ENCODE data around the gene FGGY.

The FGGY gene

GRCh38 chr1:59751801-59752200 lies 454.9 kb downstream of the FGGY start:
- Histone ChIP-seq H3K4me1 (ENCODE audit: insufficient read depth, low read length) (0 out of 2 replicates have a peak, but pooled peaks cover 7% of the 10 kb centered on the region), H3K9ac (ENCODE audit: low read depth, low read length) (no peak overlapping the region), H3K27me3 (ENCODE audit: insufficient read depth, low read length) (no peaks in the 10 kb centered on the region), H3K9me3 (ENCODE audit: insufficient read depth, low read depth, low read length) (no peaks in the 10 kb centered on the region), H3K36me3 (ENCODE audit: insufficient read depth, low read length) (no peaks in the 10 kb centered on the region), H3K4me3 (ENCODE audit: low read length) (no peak overlapping the region), H3K27ac (ENCODE audit: low read depth, low read length) (no peak overlapping the region)
- 100% methylated on average over 1 of the region's 2 CpGs for WGBS

- no peaks in the 10 kb centered on the region for H3K9me3 ChIP-seq (ENCODE audit: insufficient read depth, low read depth, low read length)
- 0 out of 2 replicates have a peak, but pooled peaks cover 7% of the 10 kb centered on the region for H3K4me1 ChIP-seq (ENCODE audit: insufficient read depth, low read length)
- H3K27ac ChIP-seq (ENCODE audit: low read depth, low read length) = no peak overlapping the region
- no peaks in the 10 kb centered on the region for H3K36me3 ChIP-seq (ENCODE audit: insufficient read depth, low read length)
- WGBS = 86% methylated on average over 5 of the region's 5 CpGs
- no peak overlapping the region for H3K9ac ChIP-seq (ENCODE audit: low read depth, low read length)
- no peaks in the 10 kb centered on the region for H3K27me3 ChIP-seq (ENCODE audit: insufficient read depth, low read length)
- H3K4me3 ChIP-seq (ENCODE audit: low read length) = no peak overlapping the region
Observed at GRCh38 chr1:59752556-59753414, 455.9 kb downstream of the FGGY start.

- 93% methylated on average over 9 of the region's 9 CpGs for WGBS
- Histone ChIP-seq H3K27me3 (ENCODE audit: insufficient read depth, low read length) (no peaks in the 10 kb centered on the region), H3K4me1 (ENCODE audit: insufficient read depth, low read length) (0 out of 2 replicates have a peak, but pooled peaks cover 10% of the 10 kb centered on the region), H3K9ac (ENCODE audit: low read depth, low read length) (no peak overlapping the region), H3K9me3 (ENCODE audit: insufficient read depth, low read depth, low read length) (no peaks in the 10 kb centered on the region), H3K4me3 (ENCODE audit: low read length) (no peak overlapping the region), H3K36me3 (ENCODE audit: insufficient read depth, low read length) (no peaks in the 10 kb centered on the region), H3K27ac (ENCODE audit: low read depth, low read length) (no peak overlapping the region)
Observed at GRCh38 chr1:59755069-59755685, 458.3 kb downstream of the FGGY start.

GRCh38 chr1:59757197-59757747 lies 460.4 kb downstream of the FGGY start:
- H3K36me3 ChIP-seq (ENCODE audit: insufficient read depth, low read length) = no peaks in the 10 kb centered on the region
- no peak overlapping the region for H3K27ac ChIP-seq (ENCODE audit: low read depth, low read length)
- H3K9ac ChIP-seq (ENCODE audit: low read depth, low read length) = no peak overlapping the region
- 0 out of 2 replicates have a peak, but pooled peaks cover 3% of the 10 kb centered on the region for H3K4me1 ChIP-seq (ENCODE audit: insufficient read depth, low read length)
- H3K27me3 ChIP-seq (ENCODE audit: insufficient read depth, low read length) = no peaks in the 10 kb centered on the region
- no peak overlapping the region for H3K4me3 ChIP-seq (ENCODE audit: low read length)
- 93% methylated on average over 4 of the region's 4 CpGs for WGBS
- no peaks in the 10 kb centered on the region for H3K9me3 ChIP-seq (ENCODE audit: insufficient read depth, low read depth, low read length)

- Histone ChIP-seq H3K9ac (ENCODE audit: low read depth, low read length) (peak overlapping the region; percentile 42; the same call in 1 of the 2 replicates), H3K4me3 (ENCODE audit: low read length) (peak overlapping the region; percentile 25), H3K9me3 (ENCODE audit: insufficient read depth, low read depth, low read length) (no peaks in the 10 kb centered on the region), H3K36me3 (ENCODE audit: insufficient read depth, low read length) (no peaks in the 10 kb centered on the region), H3K4me1 (ENCODE audit: insufficient read depth, low read length) (0 out of 2 replicates have a peak, but pooled peaks cover 3% of the 10 kb centered on the region), H3K27ac (ENCODE audit: low read depth, low read length) (no peak overlapping the region), H3K27me3 (ENCODE audit: insufficient read depth, low read length) (no peaks in the 10 kb centered on the region)
- 17% methylated on average over 10 of the region's 11 CpGs for WGBS
Observed at GRCh38 chr1:59759156-59759925, 462.4 kb downstream of the FGGY start.

- no peaks in the 10 kb centered on the region for H3K27me3 ChIP-seq (ENCODE audit: insufficient read depth, low read length)
- H3K27ac ChIP-seq (ENCODE audit: low read depth, low read length) = no peak overlapping the region
- no peaks in the 10 kb centered on the region for H3K9me3 ChIP-seq (ENCODE audit: insufficient read depth, low read depth, low read length)
- no peak overlapping the region for H3K4me3 ChIP-seq (ENCODE audit: low read length)
- no peak overlapping the region for H3K9ac ChIP-seq (ENCODE audit: low read depth, low read length)
- 0 out of 2 replicates have a peak, but pooled peaks cover 8% of the 10 kb centered on the region for H3K4me1 ChIP-seq (ENCODE audit: insufficient read depth, low read length)
- 91% methylated on average over 3 of the region's 3 CpGs for WGBS
- no peaks in the 10 kb centered on the region for H3K36me3 ChIP-seq (ENCODE audit: insufficient read depth, low read length)
Observed at GRCh38 chr1:59761443-59761842, 464.5 kb downstream of the FGGY start.

GRCh38 chr1:59763418-59763817 lies 466.5 kb downstream of the FGGY start:
- no peaks in the 10 kb centered on the region for H3K9me3 ChIP-seq (ENCODE audit: insufficient read depth, low read depth, low read length)
- no peaks in the 10 kb centered on the region for H3K27me3 ChIP-seq (ENCODE audit: insufficient read depth, low read length)
- H3K4me1 ChIP-seq (ENCODE audit: insufficient read depth, low read length) = peaks cover 14% of the 10 kb centered on the region; the same call in 1 of the 2 replicates
- H3K27ac ChIP-seq (ENCODE audit: low read depth, low read length) = no peak overlapping the region
- no peak overlapping the region for H3K9ac ChIP-seq (ENCODE audit: low read depth, low read length)
- WGBS = 89% methylated on average over 1 of the region's 2 CpGs
- H3K4me3 ChIP-seq (ENCODE audit: low read length) = no peak overlapping the region
- H3K36me3 ChIP-seq (ENCODE audit: insufficient read depth, low read length) = no peaks in the 10 kb centered on the region

GRCh38 chr1:59765011-59765730 lies 468.3 kb downstream of the FGGY start:
- H3K36me3 ChIP-seq (ENCODE audit: insufficient read depth, low read length) = no peaks in the 10 kb centered on the region
- H3K27ac ChIP-seq (ENCODE audit: low read depth, low read length) = no peak overlapping the region
- H3K9ac ChIP-seq (ENCODE audit: low read depth, low read length) = no peak overlapping the region
- 87% methylated on average over 5 of the region's 5 CpGs for WGBS
- no peak overlapping the region for H3K4me3 ChIP-seq (ENCODE audit: low read length)
- no peaks in the 10 kb centered on the region for H3K27me3 ChIP-seq (ENCODE audit: insufficient read depth, low read length)
- H3K9me3 ChIP-seq (ENCODE audit: insufficient read depth, low read depth, low read length) = no peaks in the 10 kb centered on the region
- peaks cover 11% of the 10 kb centered on the region; the same call in 1 of the 2 replicates for H3K4me1 ChIP-seq (ENCODE audit: insufficient read depth, low read length)

- Histone ChIP-seq H3K27ac (ENCODE audit: low read depth, low read length) (no peak overlapping the region), H3K9ac (ENCODE audit: low read depth, low read length) (no peak overlapping the region), H3K27me3 (ENCODE audit: insufficient read depth, low read length) (no peaks in the 10 kb centered on the region), H3K4me1 (ENCODE audit: insufficient read depth, low read length) (peaks cover 11% of the 10 kb centered on the region; the same call in 1 of the 2 replicates), H3K36me3 (ENCODE audit: insufficient read depth, low read length) (no peaks in the 10 kb centered on the region), H3K9me3 (ENCODE audit: insufficient read depth, low read depth, low read length) (no peaks in the 10 kb centered on the region), H3K4me3 (ENCODE audit: low read length) (no peak overlapping the region)
- 83% methylated on average over 9 of the region's 9 CpGs for WGBS
Observed at GRCh38 chr1:59766227-59766855, 469.4 kb downstream of the FGGY start.

GRCh38 chr1:59767119-59767518 lies 470.2 kb downstream of the FGGY start:
- no peaks in the 10 kb centered on the region for H3K27me3 ChIP-seq (ENCODE audit: insufficient read depth, low read length)
- H3K4me1 ChIP-seq (ENCODE audit: insufficient read depth, low read length) = peaks cover 11% of the 10 kb centered on the region; the same call in 1 of the 2 replicates
- H3K27ac ChIP-seq (ENCODE audit: low read depth, low read length) = no peak overlapping the region
- H3K9ac ChIP-seq (ENCODE audit: low read depth, low read length) = no peak overlapping the region
- 73% methylated on average over 2 of the region's 2 CpGs for WGBS
- H3K4me3 ChIP-seq (ENCODE audit: low read length) = no peak overlapping the region
- H3K9me3 ChIP-seq (ENCODE audit: insufficient read depth, low read depth, low read length) = no peaks in the 10 kb centered on the region
- no peaks in the 10 kb centered on the region for H3K36me3 ChIP-seq (ENCODE audit: insufficient read depth, low read length)
